Activated T-cell treated with anti-CD3 and anti-CD28 coated beads, Interleukin-2, amount 50 U/mL, for 4 hours (primary cell): Measurements from ENCODE around the gene SLC24A4. TPM values are rescaled to one million over a fixed set of nuclear protein-coding genes. Genes with fewer than 3 reads are reported as not detected.

Experiments
- ATAC-seq, 2 donors: fragments of 200-7000 bp; cut with Tn5 transposase; one replicate each; pipeline ENCODE4 v1.10.0; 2021
- DNase-seq: peaks from one replicate; pipeline ENCODE4 v3.0.0-alpha.2; 2020
- H3K27me3 Mint-ChIP-seq: one replicate; pipeline ENCODE4 v1.8.0; 2021; ENCODE audit warnings: low read depth, mixed read lengths
- H3K36me3 Mint-ChIP-seq: one replicate; pipeline ENCODE4 v1.8.0; 2022; ENCODE audit warnings: mixed read lengths; ENCODE audit not compliant: insufficient read depth
- H3K4me1 Mint-ChIP-seq: one replicate; pipeline ENCODE4 v1.8.0; 2021; ENCODE audit warnings: low read depth, mixed read lengths
- H3K4me3 Mint-ChIP-seq: one replicate; pipeline ENCODE4 v1.8.0; 2021; ENCODE audit warnings: mild to moderate bottlenecking, moderate library complexity, mixed read lengths
- H3K9me3 Mint-ChIP-seq: one replicate; pipeline ENCODE4 v1.8.0; 2021; ENCODE audit warnings: mixed read lengths
- total RNA-seq, 3 donors: library from RNA; stranded (reverse); gene quantifications; one replicate each; pipeline ENCODE4 v1.2.1, GENCODE V29; 2021

Gene SLC24A4
- total RNA-seq, 3 donors from 2014 or later, result 0.03 TPM; not detected in 2

GRCh38 chr14:92452471-92452870 lies 129.5 kb downstream of the SLC24A4 start:
- Mint-ChIP-seq H3K4me1 (no peaks in the 10 kb centered on the region), H3K9me3 (no peaks in the 10 kb centered on the region)

GRCh38 chr14:92453691-92454090 lies 130.7 kb downstream of the SLC24A4 start:
- H3K4me1 Mint-ChIP-seq, result no peaks in the 10 kb centered on the region
- no peak for ATAC-seq

More at GRCh38 chr14:92452471-92452870, 129.5 kb downstream of the SLC24A4 start:
- DNase-seq (no peak), ATAC-seq (no peak)
- Mint-ChIP-seq H3K36me3 (no peaks in the 10 kb centered on the region), H3K4me3 (no peak overlapping the region), H3K27me3 (no peaks in the 10 kb centered on the region)

GRCh38 chr14:92455231-92455630 lies 132.3 kb downstream of the SLC24A4 start:
- no peaks in the 10 kb centered on the region for H3K4me1 Mint-ChIP-seq
- ATAC-seq, result no peak
- H3K4me3 Mint-ChIP-seq, result no peak overlapping the region

More at GRCh38 chr14:92453691-92454090, 130.7 kb downstream of the SLC24A4 start:
- Mint-ChIP-seq H3K9me3 (no peaks in the 10 kb centered on the region), H3K4me3 (no peak overlapping the region), H3K36me3 (no peaks in the 10 kb centered on the region), H3K27me3 (no peaks in the 10 kb centered on the region)
- DNase-seq, result no peak

GRCh38 chr14:92456215-92457015 lies 133.4 kb downstream of the SLC24A4 start:
- H3K4me1 Mint-ChIP-seq, result peaks cover 3% of the 10 kb centered on the region
- no peak overlapping the region for H3K4me3 Mint-ChIP-seq
- ATAC-seq, result peak; percentile 15 to 34
- no peaks in the 10 kb centered on the region for H3K27me3 Mint-ChIP-seq
- no peaks in the 10 kb centered on the region for H3K9me3 Mint-ChIP-seq
- no peak for DNase-seq
- H3K36me3 Mint-ChIP-seq, result no peaks in the 10 kb centered on the region

More at GRCh38 chr14:92455231-92455630, 132.3 kb downstream of the SLC24A4 start:
- no peaks in the 10 kb centered on the region for H3K27me3 Mint-ChIP-seq
- DNase-seq, result no peak
- no peaks in the 10 kb centered on the region for H3K36me3 Mint-ChIP-seq
- no peaks in the 10 kb centered on the region for H3K9me3 Mint-ChIP-seq

- no peak overlapping the region for H3K4me3 Mint-ChIP-seq
- H3K9me3 Mint-ChIP-seq, result no peaks in the 10 kb centered on the region
- ATAC-seq, result no peak
Observed at GRCh38 chr14:92457016-92457565, 134.1 kb downstream of the SLC24A4 start.

GRCh38 chr14:92458136-92459029 lies 135.4 kb downstream of the SLC24A4 start:
- H3K9me3 Mint-ChIP-seq, result no peaks in the 10 kb centered on the region
- no peaks in the 10 kb centered on the region for H3K27me3 Mint-ChIP-seq
- ATAC-seq (no peak), DNase-seq (no peak)
- H3K4me1 Mint-ChIP-seq, result peaks cover 16% of the 10 kb centered on the region
- no peak overlapping the region for H3K4me3 Mint-ChIP-seq
- no peaks in the 10 kb centered on the region for H3K36me3 Mint-ChIP-seq

More at GRCh38 chr14:92457016-92457565, 134.1 kb downstream of the SLC24A4 start:
- no peak for DNase-seq
- Mint-ChIP-seq H3K27me3 (no peaks in the 10 kb centered on the region), H3K4me1 (peaks cover 10% of the 10 kb centered on the region), H3K36me3 (no peaks in the 10 kb centered on the region)

- Mint-ChIP-seq H3K9me3 (no peaks in the 10 kb centered on the region), H3K4me3 (no peak overlapping the region), H3K36me3 (no peaks in the 10 kb centered on the region), H3K27me3 (no peaks in the 10 kb centered on the region), H3K4me1 (peaks cover 16% of the 10 kb centered on the region)
- DNase-seq (no peak), ATAC-seq (no peak)
Observed at GRCh38 chr14:92459030-92459949, 136.3 kb downstream of the SLC24A4 start.

- Mint-ChIP-seq H3K36me3 (no peaks in the 10 kb centered on the region), H3K4me1 (peaks cover 16% of the 10 kb centered on the region), H3K27me3 (no peaks in the 10 kb centered on the region), H3K4me3 (no peak overlapping the region), H3K9me3 (no peaks in the 10 kb centered on the region)
- DNase-seq, result no peak
- ATAC-seq, result no peak
Observed at GRCh38 chr14:92459950-92460421, 137.0 kb downstream of the SLC24A4 start.

GRCh38 chr14:92460541-92460915 lies 137.6 kb downstream of the SLC24A4 start:
- Mint-ChIP-seq H3K4me3 (no peak overlapping the region), H3K9me3 (no peaks in the 10 kb centered on the region), H3K36me3 (no peaks in the 10 kb centered on the region), H3K27me3 (no peaks in the 10 kb centered on the region), H3K4me1 (peaks cover 16% of the 10 kb centered on the region)
- no peak for DNase-seq
- no peak for ATAC-seq

GRCh38 chr14:92460916-92461579 lies 138.1 kb downstream of the SLC24A4 start:
- H3K27me3 Mint-ChIP-seq, result no peaks in the 10 kb centered on the region
- no peaks in the 10 kb centered on the region for H3K9me3 Mint-ChIP-seq
- no peak for DNase-seq
- no peak overlapping the region for H3K4me3 Mint-ChIP-seq
- H3K36me3 Mint-ChIP-seq, result no peaks in the 10 kb centered on the region
- peak; percentile 35 to 63 for ATAC-seq
- peaks cover 16% of the 10 kb centered on the region for H3K4me1 Mint-ChIP-seq

- Mint-ChIP-seq H3K27me3 (no peaks in the 10 kb centered on the region), H3K9me3 (peaks cover under 1% of the 10 kb centered on the region), H3K36me3 (no peaks in the 10 kb centered on the region), H3K4me3 (no peak overlapping the region), H3K4me1 (peaks cover 16% of the 10 kb centered on the region)
- ATAC-seq (no peak), DNase-seq (no peak)
Observed at GRCh38 chr14:92461891-92462290, 138.9 kb downstream of the SLC24A4 start.

GRCh38 chr14:92462568-92462967 lies 139.6 kb downstream of the SLC24A4 start:
- peaks cover 16% of the 10 kb centered on the region for H3K4me1 Mint-ChIP-seq
- no peaks in the 10 kb centered on the region for H3K27me3 Mint-ChIP-seq
- ATAC-seq (no peak), DNase-seq (no peak)
- no peaks in the 10 kb centered on the region for H3K36me3 Mint-ChIP-seq
- peaks cover 7% of the 10 kb centered on the region for H3K9me3 Mint-ChIP-seq
- H3K4me3 Mint-ChIP-seq, result no peak overlapping the region

- Mint-ChIP-seq H3K4me3 (no peak overlapping the region), H3K27me3 (no peaks in the 10 kb centered on the region), H3K4me1 (peaks cover 16% of the 10 kb centered on the region), H3K36me3 (no peaks in the 10 kb centered on the region), H3K9me3 (peaks cover 9% of the 10 kb centered on the region)
- peak in 1 of 2 donors; percentile 30 for ATAC-seq
- no peak for DNase-seq
Observed at GRCh38 chr14:92463141-92463540, 140.2 kb downstream of the SLC24A4 start.
